Ishikawa (cell line): ENCODE results near the gene PCBP3.

Source experiments
- CEBPB ChIP-seq: IDR thresholded peaks from 2 replicates; pipeline ENCODE4 v1.6.1; 2012
- EP300 ChIP-seq: IDR thresholded peaks from 2 replicates; pipeline ENCODE4 v1.6.1; 2012; ENCODE audit warnings: borderline replicate concordance
- FOXM1 ChIP-seq: IDR thresholded peaks from 2 replicates; pipeline ENCODE4 v1.6.1; 2012; ENCODE audit warnings: low read depth, borderline replicate concordance
- TCF12 ChIP-seq: IDR thresholded peaks from 2 replicates; pipeline ENCODE4 v1.6.1; 2012; ENCODE audit warnings: low read depth
- TEAD4 ChIP-seq: IDR thresholded peaks from 2 replicates; pipeline ENCODE4 v1.6.1; 2012
- YY1 ChIP-seq: IDR thresholded peaks from 2 replicates; pipeline ENCODE4 v1.6.1; 2012; ENCODE audit warnings: low read depth

- TF ChIP-seq TEAD4 (no peak), FOXM1 (no peak), EP300 (no peak), CEBPB (no peak), YY1 (no peak), TCF12 (no peak)
These were observed 310.7 kb downstream of the PCBP3 start for GRCh38 chr21:45954261-45954660.
